ENCODE measurements around the gene FOXL3. TPM values are rescaled to one million over a fixed set of nuclear protein-coding genes. Genes with fewer than 3 reads are reported as not detected.

FOXL3 gene
- polyA plus RNA-seq, 1 experiment, result not detected

- POLR2A ChIA-PET, result no interaction called here
- Histone ChIP-seq H3K27me3 (ENCODE audit: control insufficient read depth, insufficient read depth, low read length) (peaks cover 28% of the 10 kb centered on the region), H3K9me3 (ENCODE audit: control insufficient read depth, insufficient read depth, low read length) (peaks cover 6% of the 10 kb centered on the region), H3K27ac (ENCODE audit: low read depth, low read length) (no peak overlapping the region), H3K4me3 (ENCODE audit: low read depth, low read length) (no peak overlapping the region)
- TF ChIP-seq CTCF (IDR thresholded peaks at IDR 0.05; ENCODE audit: low read depth, low read length), result no peak
- no peak for DNase-seq (ENCODE audit: low read depth, low spot score)
- CTCF ChIA-PET, result interaction anchor here (0.5 kb wide), 1 partner anchor 416 kb away, joined by 3 read pairs; no protein-coding TSS in a partner anchor
Measured at GRCh38 chr7:312424-312823, 22.5 kb downstream of the FOXL3 start.

GRCh38 chr7:314853-315252 lies 24.9 kb downstream of the FOXL3 start:
- POLR2A ChIA-PET, result no interaction called here
- no peak overlapping the region for H3K27ac ChIP-seq (ENCODE audit: low read depth, low read length)
- H3K9me3 ChIP-seq (ENCODE audit: control insufficient read depth, insufficient read depth, low read length), result peaks cover 7% of the 10 kb centered on the region; the same call in 1 of the 2 replicates
- no peak overlapping the region for H3K4me3 ChIP-seq (ENCODE audit: low read depth, low read length)
- peaks cover 35% of the 10 kb centered on the region for H3K27me3 ChIP-seq (ENCODE audit: control insufficient read depth, insufficient read depth, low read length)
- CTCF ChIA-PET, result interaction anchor here (1.1 kb wide), 1 partner anchor 558 kb away, joined by 3 read pairs; no protein-coding TSS in a partner anchor
- no peak for DNase-seq (ENCODE audit: low read depth, low spot score)
- no peak for TF ChIP-seq CTCF (IDR thresholded peaks at IDR 0.05; ENCODE audit: low read depth, low read length)

- ChIA-PET POLR2A (no interaction called here), CTCF (interaction anchor here (0.7 kb wide), 1 partner anchor 23 kb away, joined by 5 read pairs; no protein-coding TSS in a partner anchor)
- Histone ChIP-seq H3K27me3 (ENCODE audit: control insufficient read depth, insufficient read depth, low read length) (peaks cover 37% of the 10 kb centered on the region), H3K9me3 (ENCODE audit: control insufficient read depth, insufficient read depth, low read length) (peaks cover 5% of the 10 kb centered on the region; the same call in 1 of the 2 replicates), H3K4me3 (ENCODE audit: low read depth, low read length) (no peak overlapping the region), H3K27ac (ENCODE audit: low read depth, low read length) (no peak overlapping the region)
- DNase-seq (ENCODE audit: low read depth, low spot score), result no peak
- no peak for TF ChIP-seq CTCF (IDR thresholded peaks at IDR 0.05; ENCODE audit: low read depth, low read length)
Measured at GRCh38 chr7:315516-316265, 25.7 kb downstream of the FOXL3 start.

- no peak for DNase-seq (ENCODE audit: low read depth, low spot score)
- ChIA-PET POLR2A (no interaction called here), CTCF (no interaction called here)
- Histone ChIP-seq H3K27ac (ENCODE audit: low read depth, low read length) (no peak overlapping the region), H3K9me3 (ENCODE audit: control insufficient read depth, insufficient read depth, low read length) (peaks cover 5% of the 10 kb centered on the region; the same call in 1 of the 2 replicates), H3K4me3 (ENCODE audit: low read depth, low read length) (no peak overlapping the region), H3K27me3 (ENCODE audit: control insufficient read depth, insufficient read depth, low read length) (peaks cover 27% of the 10 kb centered on the region)
- TF ChIP-seq CTCF (IDR thresholded peaks at IDR 0.05; ENCODE audit: low read depth, low read length), result no peak
Measured at GRCh38 chr7:317643-318405, 27.9 kb downstream of the FOXL3 start.

GRCh38 chr7:318476-318875 lies 28.5 kb downstream of the FOXL3 start:
- no peak overlapping the region for H3K4me3 ChIP-seq (ENCODE audit: low read depth, low read length)
- no peak overlapping the region for H3K27ac ChIP-seq (ENCODE audit: low read depth, low read length)
- ChIA-PET POLR2A (no interaction called here), CTCF (no interaction called here)
- no peak for DNase-seq (ENCODE audit: low read depth, low spot score)
- TF ChIP-seq CTCF (IDR thresholded peaks at IDR 0.05; ENCODE audit: low read depth, low read length), result no peak
- peaks cover 5% of the 10 kb centered on the region; the same call in 1 of the 2 replicates for H3K9me3 ChIP-seq (ENCODE audit: control insufficient read depth, insufficient read depth, low read length)
- H3K27me3 ChIP-seq (ENCODE audit: control insufficient read depth, insufficient read depth, low read length), result peaks cover 24% of the 10 kb centered on the region

Data from AG04450 (cell line).